NCI-H2196 treated with DMSO at 0.1 percent for 48 hours (cell line): ENCODE data around the gene C9orf50.

Experiments
- DNase-seq: peaks from one replicate; lab custom pipeline; 2025; ENCODE audit not compliant: unreplicated experiment; lab: John Stamatoyannopoulos, UW

Gene C9orf50

GRCh38 chr9:129612123-129612522, 8.8 kb downstream of the C9orf50 start:
- no peak for DNase-seq

- no peak for DNase-seq
Observed at GRCh38 chr9:129611307-129611800, 9.5 kb downstream of the C9orf50 start.

- peak; percentile 31 for DNase-seq
Observed at GRCh38 chr9:129610473-129611306, 10.2 kb downstream of the C9orf50 start.

GRCh38 chr9:129610213-129610472, 10.8 kb downstream of the C9orf50 start:
- DNase-seq, result no peak

- DNase-seq, result no peak
Observed at GRCh38 chr9:129609486-129610212, 11.3 kb downstream of the C9orf50 start.

GRCh38 chr9:129608561-129609481, 12.1 kb downstream of the C9orf50 start:
- no peak for DNase-seq

- DNase-seq, result no peak
Observed at GRCh38 chr9:129607027-129607387, 13.9 kb downstream of the C9orf50 start.

GRCh38 chr9:129606161-129607026, 14.5 kb downstream of the C9orf50 start:
- DNase-seq, result no peak

- DNase-seq, result no peak
Observed at GRCh38 chr9:129604766-129605163, 16.1 kb downstream of the C9orf50 start.

GRCh38 chr9:129604056-129604765, 16.7 kb downstream of the C9orf50 start:
- DNase-seq, result no peak

- DNase-seq, result no peak
Observed at GRCh38 chr9:129602598-129603415, 18.1 kb downstream of the C9orf50 start.

GRCh38 chr9:129601082-129601674, 19.7 kb downstream of the C9orf50 start:
- DNase-seq, result no peak

- DNase-seq, result no peak
Observed at GRCh38 chr9:129598089-129598596, 22.8 kb downstream of the C9orf50 start.

GRCh38 chr9:129597355-129598088, 23.4 kb downstream of the C9orf50 start:
- DNase-seq, result no peak

GRCh38 chr9:129596541-129597331, 24.2 kb downstream of the C9orf50 start:
- DNase-seq, result no peak

GRCh38 chr9:129595903-129596540, 24.9 kb downstream of the C9orf50 start:
- DNase-seq, result no peak
